Activated CD8-positive, alpha-beta T cell treated with anti-CD3 and anti-CD28 coated beads for 36 hours (primary cell): ENCODE data around the gene CYTH4. TPM values are rescaled to one million over a fixed set of nuclear protein-coding genes. Genes with fewer than 3 reads are reported as not detected.

Experiments used
- ATAC-seq: fragments of 200-7000 bp; cut with Tn5 transposase; one replicate; pipeline ENCODE4 v1.10.0; 2021; ENCODE audit warnings: mild to moderate bottlenecking, moderate library complexity
- CTCF ChIA-PET: fragments of 350-600 bp; sonication (Branson Sonifier 250); formaldehyde crosslinking; loops from one replicate; lab custom pipeline; 2021; ENCODE audit warnings: antibody characterized with exemption; lab: Charles Lee
- POLR2A ChIA-PET: fragments of 350-600 bp; sonication (Branson Sonifier 250); formaldehyde crosslinking; loops from one replicate; lab custom pipeline; 2021; ENCODE audit warnings: antibody characterized with exemption; lab: Charles Lee
- DNase-seq: peaks from one replicate; pipeline ENCODE4 v3.0.0-alpha.2; 2020
- H3K27ac Mint-ChIP-seq: one replicate; pipeline ENCODE4 v1.8.0; 2021; ENCODE audit warnings: mild to moderate bottlenecking, mixed read lengths
- H3K27me3 Mint-ChIP-seq: one replicate; pipeline ENCODE4 v1.8.0; 2021; ENCODE audit warnings: mixed read lengths
- H3K36me3 Mint-ChIP-seq: one replicate; pipeline ENCODE4 v1.8.0; 2021; ENCODE audit warnings: low read depth, mixed read lengths
- H3K4me1 Mint-ChIP-seq: one replicate; pipeline ENCODE4 v1.8.0; 2021; ENCODE audit warnings: low read depth, mixed read lengths
- H3K4me3 Mint-ChIP-seq: one replicate; pipeline ENCODE4 v1.8.0; 2021; ENCODE audit warnings: mild to moderate bottlenecking, moderate library complexity, mixed read lengths
- H3K9me3 Mint-ChIP-seq: one replicate; pipeline ENCODE4 v1.8.0; 2021; ENCODE audit warnings: mixed read lengths
- CTCF ChIP-seq: fragments of 200-600 bp; IDR thresholded peaks from one replicate; pipeline ENCODE4 v1.8.0; 2022; ENCODE audit warnings: antibody characterized with exemption, mild to moderate bottlenecking
- intact Hi-C: fragments of 100-400 bp; cut with micrococcal nuclease; formaldehyde crosslinking; loops from one replicate; pipeline ENCODE4 v1.10.0; 2022
- total RNA-seq, 2 experiments: library from RNA; stranded (reverse); gene quantifications; one replicate each; pipeline ENCODE4 v1.2.3, GENCODE V29; 2021

The CYTH4 gene
- total RNA-seq, 2 experiments from 2014 or later = 33.2 to 33.4 TPM

- no peak for TF ChIP-seq CTCF
- Mint-ChIP-seq H3K4me1 (peaks cover 75% of the 10 kb centered on the region), H3K9me3 (no peaks in the 10 kb centered on the region), H3K27ac (no peak overlapping the region), H3K27me3 (no peaks in the 10 kb centered on the region), H3K4me3 (no peak overlapping the region), H3K36me3 (peaks cover 16% of the 10 kb centered on the region)
- intact Hi-C loops = no loop called here
- ATAC-seq = no peak
- ChIA-PET CTCF (interaction anchor here (1.9 kb wide), 1 partner anchor 25 kb away, joined by 7 read pairs; no protein-coding TSS in a partner anchor), POLR2A (interaction anchor here (0.7 to 1.7 kb wide), 3 partner anchors 9 to 14 kb away, joined by 3 to 4 read pairs (median 4); no protein-coding TSS in a partner anchor)
- DNase-seq = no peak
These were observed 3.6 kb downstream of the CYTH4 start for GRCh38 chr22:37285937-37286336.

GRCh38 chr22:37287550-37287951 lies 5.2 kb downstream of the CYTH4 start:
- no peak for TF ChIP-seq CTCF
- peaks cover 77% of the 10 kb centered on the region for H3K4me1 Mint-ChIP-seq
- CTCF ChIA-PET = interaction anchor here (1.0 to 1.9 kb wide), 6 partner anchors 9 to 141 kb away, joined by 3 to 7 read pairs (median 4); no protein-coding TSS in a partner anchor
- peaks cover 32% of the 10 kb centered on the region for H3K36me3 Mint-ChIP-seq
- POLR2A ChIA-PET = interaction anchor here (0.7 to 1.1 kb wide), 6 partner anchors 9 to 64 kb away, joined by 3 to 7 read pairs (median 3); no protein-coding TSS in a partner anchor
- H3K4me3 Mint-ChIP-seq = no peak overlapping the region
- DNase-seq (no peak), ATAC-seq (peak; percentile 21)
- intact Hi-C loops = no loop called here
- peak overlapping the region; percentile 60 for H3K27ac Mint-ChIP-seq
- H3K9me3 Mint-ChIP-seq = peaks cover 2% of the 10 kb centered on the region
- no peaks in the 10 kb centered on the region for H3K27me3 Mint-ChIP-seq

DNA sequence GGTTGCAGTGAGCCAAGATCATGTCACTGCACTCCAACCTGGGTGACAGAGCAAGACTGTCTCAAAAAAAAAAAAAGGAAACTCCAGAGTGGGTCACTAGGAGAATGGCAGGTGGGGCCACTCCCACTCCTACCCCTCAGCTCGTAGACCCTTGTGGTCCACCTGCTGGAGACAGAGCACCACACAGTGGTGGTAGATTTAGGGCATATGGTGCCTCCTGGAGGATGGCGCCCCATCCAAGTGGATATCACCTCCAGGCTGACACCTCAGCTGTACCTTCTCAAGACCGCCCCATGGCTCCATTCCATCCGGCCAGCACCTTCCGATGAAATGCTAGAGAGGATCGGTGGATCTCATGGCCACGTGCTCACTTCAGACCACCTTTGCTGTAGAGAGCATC lies 6.2 kb downstream of the CYTH4 start:
- POLR2A ChIA-PET = interaction anchor here (0.7 to 1.0 kb wide), 2 partner anchors 11 to 133 kb away, joined by 3 read pairs; no protein-coding TSS in a partner anchor
- CTCF ChIA-PET = interaction anchor here (0.6 kb wide), 1 partner anchor 330 kb away, joined by 3 read pairs; no protein-coding TSS in a partner anchor

DNA sequence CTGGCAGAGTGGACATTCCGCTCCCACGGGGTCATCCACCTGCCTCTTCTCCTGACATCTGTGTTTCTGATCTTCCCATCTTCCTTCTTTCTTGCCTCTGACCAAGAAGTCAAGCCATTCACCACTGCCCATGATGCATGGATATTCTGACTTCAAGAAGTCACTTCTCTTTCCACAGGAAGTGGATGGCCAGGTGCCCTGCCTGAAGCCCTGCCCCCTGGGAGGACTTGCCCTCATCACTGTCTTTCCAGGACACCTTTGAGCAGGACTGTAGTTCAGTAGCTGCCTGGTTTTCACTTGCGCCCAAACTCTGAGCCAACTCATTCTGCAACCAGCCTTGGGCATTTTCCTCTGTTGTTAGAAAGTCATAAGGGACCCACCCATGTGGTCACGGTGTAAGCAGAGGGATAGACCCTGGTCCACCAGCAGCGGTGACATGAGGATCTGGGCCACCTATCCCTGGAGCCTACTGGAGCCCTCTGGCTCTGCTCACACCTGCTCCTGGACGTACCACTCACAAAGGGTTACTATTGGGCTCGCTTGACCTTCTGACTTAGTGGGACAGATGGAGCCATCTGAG lies 6.9 kb downstream of the CYTH4 start:
- intact Hi-C loops = no loop called here
- Mint-ChIP-seq H3K27ac (peak overlapping the region; percentile 43), H3K9me3 (peaks cover 2% of the 10 kb centered on the region), H3K27me3 (no peaks in the 10 kb centered on the region), H3K4me1 (peaks cover 77% of the 10 kb centered on the region), H3K36me3 (peaks cover 38% of the 10 kb centered on the region), H3K4me3 (no peak overlapping the region)
- no peak for TF ChIP-seq CTCF
- CTCF ChIA-PET = interaction anchor here (1.1 kb wide), 3 partner anchors 9 to 27 kb away, joined by 3 to 4 read pairs (median 4); no protein-coding TSS in a partner anchor
- DNase-seq = peak; percentile 45
- ATAC-seq = peak; percentile 15
- POLR2A ChIA-PET = interaction anchor here (0.8 to 0.9 kb wide), 2 partner anchors 47 to 59 kb away, joined by 3 read pairs; no protein-coding TSS in a partner anchor

More for the DNA sequence above, 6.2 kb downstream of the CYTH4 start:
- ATAC-seq (no peak), DNase-seq (no peak)
- intact Hi-C loops = no loop called here
- H3K36me3 Mint-ChIP-seq = peaks cover 39% of the 10 kb centered on the region
- H3K27me3 Mint-ChIP-seq = no peaks in the 10 kb centered on the region
- peaks cover 2% of the 10 kb centered on the region for H3K9me3 Mint-ChIP-seq
- no peak for TF ChIP-seq CTCF
- peak overlapping the region; percentile 43 for H3K27ac Mint-ChIP-seq
- H3K4me1 Mint-ChIP-seq = peaks cover 78% of the 10 kb centered on the region
- H3K4me3 Mint-ChIP-seq = no peak overlapping the region

DNA sequence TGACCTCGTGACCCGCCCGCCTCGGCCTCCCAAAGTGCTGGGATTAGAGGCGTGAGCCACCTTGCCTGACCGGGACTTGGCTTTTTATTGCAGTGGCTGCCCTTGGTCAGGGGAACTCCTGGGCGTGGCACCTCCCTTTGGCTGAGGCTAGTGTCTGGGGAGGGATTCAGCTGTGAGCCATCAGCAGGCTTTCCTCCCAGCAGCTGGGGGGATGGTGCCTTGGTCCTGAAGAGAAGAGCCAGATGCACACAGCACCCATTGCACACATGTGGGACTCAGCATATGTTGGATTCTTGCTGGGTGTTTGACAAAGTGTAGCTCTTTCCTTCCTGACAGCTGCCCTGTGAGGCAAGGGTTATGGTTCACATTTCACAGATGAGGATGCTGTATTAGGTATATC lies 8.4 kb downstream of the CYTH4 start:
- ChIA-PET POLR2A (no interaction called here), CTCF (interaction anchor here (1.1 kb wide), 1 partner anchor 30 kb away, joined by 3 read pairs; no protein-coding TSS in a partner anchor)
- H3K36me3 Mint-ChIP-seq = peaks cover 38% of the 10 kb centered on the region
- no peak for TF ChIP-seq CTCF
- DNase-seq = no peak
- no peak overlapping the region for H3K27ac Mint-ChIP-seq
- H3K9me3 Mint-ChIP-seq = peaks cover 2% of the 10 kb centered on the region
- no peak overlapping the region for H3K4me3 Mint-ChIP-seq
- H3K27me3 Mint-ChIP-seq = no peaks in the 10 kb centered on the region
- intact Hi-C loops = no loop called here
- ATAC-seq = no peak
- H3K4me1 Mint-ChIP-seq = peaks cover 81% of the 10 kb centered on the region
